ENCODE results near the gene LYZL4.

The LYZL4 gene

GRCh38 chr3:42410370-42411131 lies at the start of gene LYZL4:
Gene LYZL4 (minus strand): TSS chr3:42410610. CDS start chr3:42407251, 3,359 bp downstream.
- FAIRE-seq (no peak), DNase-seq (ENCODE audit: insufficient read length, low spot score) (no peak)
- no peak for TF ChIP-seq POLR2A (IDR thresholded peaks at IDR 0.05; ENCODE audit: low read depth, low read length)

- no peak for DNase-seq (ENCODE audit: insufficient read length, low spot score)
- TF ChIP-seq POLR2A (IDR thresholded peaks at IDR 0.05; ENCODE audit: low read depth, low read length), result no peak
- FAIRE-seq, result no peak
Observed at GRCh38 chr3:42459151-42459550, 48.7 kb upstream of the LYZL4 start.

- DNase-seq (ENCODE audit: insufficient read length, low spot score) (no peak), FAIRE-seq (no peak)
- TF ChIP-seq POLR2A (IDR thresholded peaks at IDR 0.05; ENCODE audit: low read depth, low read length), result no peak
Observed at GRCh38 chr3:42456211-42456610, 45.8 kb upstream of the LYZL4 start.

GRCh38 chr3:42451546-42452230 lies 41.3 kb upstream of the LYZL4 start:
- DNase-seq (ENCODE audit: insufficient read length, low spot score), result no peak

GRCh38 chr3:42451116-42451515 lies 40.7 kb upstream of the LYZL4 start:
- no peak for FAIRE-seq
- no peak for TF ChIP-seq POLR2A (IDR thresholded peaks at IDR 0.05; ENCODE audit: low read depth, low read length)
- no peak for DNase-seq (ENCODE audit: insufficient read length, low spot score)

More at GRCh38 chr3:42451546-42452230, 41.3 kb upstream of the LYZL4 start:
- TF ChIP-seq POLR2A (IDR thresholded peaks at IDR 0.05; ENCODE audit: low read depth, low read length), result no peak
- no peak for FAIRE-seq

- FAIRE-seq (no peak), DNase-seq (ENCODE audit: insufficient read length, low spot score) (no peak)
- TF ChIP-seq POLR2A (IDR thresholded peaks at IDR 0.05; ENCODE audit: low read depth, low read length), result no peak
Observed at GRCh38 chr3:42450567-42450966, 40.2 kb upstream of the LYZL4 start.

GRCh38 chr3:42447481-42447880 lies 37.1 kb upstream of the LYZL4 start:
- FAIRE-seq, result no peak
- TF ChIP-seq POLR2A (IDR thresholded peaks at IDR 0.05; ENCODE audit: low read depth, low read length), result no peak
- DNase-seq (ENCODE audit: insufficient read length, low spot score), result no peak

- no peak for TF ChIP-seq POLR2A (IDR thresholded peaks at IDR 0.05; ENCODE audit: low read depth, low read length)
- FAIRE-seq (no peak), DNase-seq (ENCODE audit: insufficient read length, low spot score) (no peak)
Observed at GRCh38 chr3:42446111-42447050, 36.0 kb upstream of the LYZL4 start.

GRCh38 chr3:42443819-42444436 lies 33.5 kb upstream of the LYZL4 start:
- peak; percentile 73 for DNase-seq (ENCODE audit: insufficient read length, low spot score)
- peak; percentile 78 for FAIRE-seq
- no peak for TF ChIP-seq POLR2A (IDR thresholded peaks at IDR 0.05; ENCODE audit: low read depth, low read length)

- DNase-seq (ENCODE audit: insufficient read length, low spot score), result no peak
- no peak for TF ChIP-seq POLR2A (IDR thresholded peaks at IDR 0.05; ENCODE audit: low read depth, low read length)
- FAIRE-seq, result no peak
Observed at GRCh38 chr3:42443292-42443691, 32.9 kb upstream of the LYZL4 start.

- FAIRE-seq (no peak), DNase-seq (ENCODE audit: insufficient read length, low spot score) (no peak)
- no peak for TF ChIP-seq POLR2A (IDR thresholded peaks at IDR 0.05; ENCODE audit: low read depth, low read length)
Observed at GRCh38 chr3:42442640-42443039, 32.2 kb upstream of the LYZL4 start.

- no peak for TF ChIP-seq POLR2A (IDR thresholded peaks at IDR 0.05; ENCODE audit: low read depth, low read length)
- no peak for FAIRE-seq
- DNase-seq (ENCODE audit: insufficient read length, low spot score), result no peak
Observed at GRCh38 chr3:42441791-42442190, 31.4 kb upstream of the LYZL4 start.

- DNase-seq (ENCODE audit: insufficient read length, low spot score) (no peak), FAIRE-seq (no peak)
- TF ChIP-seq POLR2A (IDR thresholded peaks at IDR 0.05; ENCODE audit: low read depth, low read length), result no peak
Observed at GRCh38 chr3:42440924-42441323, 30.5 kb upstream of the LYZL4 start.
